GM21360 (cell line): ENCODE results near the gene TOP2B.

Experiments used
- ATAC-seq: cut with Tn5 transposase; IDR thresholded peaks from one replicate; pipeline ENCODE4 v1.9.1; 2021; ENCODE audit warnings: mild to moderate bottlenecking, moderate library complexity; ENCODE audit not compliant: unreplicated experiment

The TOP2B gene

DNA sequence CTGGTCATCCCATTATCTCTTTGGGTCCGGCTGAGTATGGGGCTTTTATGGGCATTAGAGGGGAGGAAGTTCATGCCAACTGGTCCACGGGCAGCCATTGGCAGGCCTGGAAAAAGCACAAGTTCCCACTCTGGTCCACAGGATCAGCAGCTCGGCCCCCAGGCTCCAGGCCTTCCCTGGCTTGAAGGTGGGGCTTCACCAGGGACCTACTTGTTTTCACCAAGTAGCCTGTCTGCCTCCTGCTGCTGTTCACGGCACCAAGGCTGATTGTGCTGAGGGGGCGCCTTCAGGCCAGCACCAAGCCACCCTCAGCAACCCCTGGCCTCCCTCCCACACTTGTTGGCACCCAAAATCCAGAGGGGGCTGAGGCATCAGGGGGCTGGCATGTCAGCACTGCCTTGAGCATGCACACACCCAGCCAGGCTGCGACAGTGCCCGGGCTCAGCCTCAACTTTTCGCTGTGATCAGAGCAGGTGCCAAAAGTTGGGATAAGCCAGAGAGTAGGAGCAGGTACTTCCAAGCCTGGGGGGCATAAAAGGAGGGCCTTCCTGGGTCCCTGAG is 9.1 kb upstream of the TOP2B start:
- no peak for ATAC-seq

DNA sequence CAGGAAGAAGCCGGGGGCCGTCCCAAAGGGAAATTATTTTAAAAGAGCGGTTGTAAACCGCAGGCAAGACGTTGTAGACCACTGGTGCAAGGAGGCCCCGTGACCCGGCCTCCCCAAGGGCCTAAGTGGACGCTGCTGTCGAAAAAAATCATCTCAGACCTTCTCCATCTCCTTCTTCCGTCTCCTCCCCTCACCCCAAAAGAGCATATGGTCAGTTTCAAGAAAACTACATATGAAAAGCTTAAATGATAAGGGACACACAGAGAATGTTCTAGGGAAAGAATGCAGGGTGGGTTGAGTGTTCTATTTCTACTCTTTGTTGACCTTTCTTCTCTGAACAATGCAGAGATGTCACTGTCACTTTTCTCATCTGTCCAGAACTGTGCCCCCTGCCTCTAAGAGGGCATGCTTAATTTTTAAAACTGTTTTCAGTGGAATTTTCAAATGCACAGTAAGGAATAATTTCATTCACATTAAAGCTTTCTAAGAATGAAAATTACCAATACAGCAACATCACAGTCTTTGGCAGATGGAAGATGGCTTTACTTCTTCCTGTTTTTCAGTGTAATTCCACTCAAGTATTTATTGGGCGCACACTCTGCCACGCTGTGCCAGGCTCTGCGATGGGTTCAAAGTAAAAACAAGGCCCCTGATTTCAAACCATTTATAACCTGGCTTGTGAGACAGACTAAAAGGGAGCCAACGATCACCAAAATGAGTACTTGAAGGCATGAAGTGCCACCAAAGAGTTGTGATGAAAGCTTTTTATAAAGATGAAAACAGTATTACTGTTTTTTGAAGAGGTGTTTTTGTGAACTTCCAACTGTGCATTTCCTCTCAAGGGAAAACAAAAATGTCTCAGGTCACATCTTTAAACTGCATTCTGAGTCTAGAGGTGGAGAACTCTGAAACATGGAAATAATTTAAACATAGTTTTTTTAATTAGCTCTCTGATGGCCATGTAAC is 891 bp upstream of the TOP2B start:
- ATAC-seq, result peak; percentile 21

DNA sequence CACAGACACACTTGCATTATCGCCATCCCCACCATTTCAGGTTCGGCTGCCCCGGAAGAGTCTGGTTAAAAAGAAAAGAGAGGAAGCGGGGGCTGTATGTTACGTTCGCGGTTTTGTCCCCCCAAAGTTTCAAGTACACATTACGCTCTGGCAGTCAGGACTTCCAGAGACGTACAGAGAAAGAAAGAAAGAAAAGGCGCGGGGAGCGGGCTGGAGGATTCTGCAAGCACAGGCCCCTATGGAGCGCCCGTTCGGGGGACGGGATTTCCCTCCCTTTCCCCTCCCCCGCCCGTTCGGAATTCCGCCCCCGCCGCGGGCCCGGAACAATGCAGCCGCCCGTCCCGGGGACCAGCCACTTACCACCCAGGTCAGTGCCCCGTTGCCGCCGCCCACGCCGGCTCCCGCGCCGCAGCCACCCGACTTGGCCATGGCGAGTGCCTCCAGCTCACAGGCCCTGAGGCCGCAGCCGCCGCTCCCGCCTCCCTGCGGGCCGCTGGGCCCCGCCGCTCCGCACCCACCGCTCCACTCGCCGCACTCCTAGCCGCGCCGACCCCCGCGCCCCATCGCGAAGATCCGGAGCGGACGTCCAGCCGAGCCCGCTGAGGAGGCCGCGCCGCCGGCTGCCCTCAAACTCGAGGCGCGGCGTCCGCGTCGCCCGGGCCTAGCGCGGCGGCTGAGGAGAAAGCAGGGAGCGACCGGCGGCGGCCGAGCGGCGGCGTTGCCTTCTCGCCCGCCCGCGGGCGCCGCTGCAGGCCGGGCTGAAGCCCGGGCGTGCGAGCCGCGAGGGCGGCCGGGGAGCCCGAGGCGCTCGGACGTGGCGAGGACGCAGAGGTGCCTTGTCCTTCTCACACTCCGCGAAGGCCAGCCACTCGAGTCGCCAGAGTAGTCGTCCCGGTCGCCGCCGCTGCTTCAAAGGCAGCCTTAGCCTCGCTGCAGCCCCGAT is 567 bp downstream of the TOP2B start:
- ATAC-seq, result peak; percentile 34

DNA sequence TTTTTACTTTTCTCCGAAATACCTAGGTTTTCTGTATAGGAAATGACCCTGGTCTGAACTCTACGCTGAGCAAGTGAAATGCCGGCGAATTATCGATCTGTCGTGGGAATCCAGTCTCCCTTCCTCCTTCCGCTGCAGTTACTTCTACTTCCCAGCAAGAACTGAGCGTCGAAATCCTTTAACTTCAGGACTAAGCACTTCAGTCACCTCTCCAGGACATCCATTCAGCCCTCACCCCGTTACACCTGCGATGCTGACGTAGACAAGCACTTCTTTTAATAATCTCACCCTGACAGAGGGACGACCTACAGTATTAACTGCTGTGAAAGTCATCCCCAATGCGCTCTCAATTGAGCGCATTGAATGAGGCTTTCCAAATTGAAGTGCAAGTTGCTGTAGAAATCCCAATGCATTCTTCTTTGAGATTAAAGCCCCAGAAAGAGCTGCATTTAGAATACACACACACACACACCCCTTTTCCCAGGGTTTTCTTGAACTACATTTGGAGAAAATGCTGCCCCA is 1.3 kb downstream of the TOP2B start:
- no peak for ATAC-seq

DNA sequence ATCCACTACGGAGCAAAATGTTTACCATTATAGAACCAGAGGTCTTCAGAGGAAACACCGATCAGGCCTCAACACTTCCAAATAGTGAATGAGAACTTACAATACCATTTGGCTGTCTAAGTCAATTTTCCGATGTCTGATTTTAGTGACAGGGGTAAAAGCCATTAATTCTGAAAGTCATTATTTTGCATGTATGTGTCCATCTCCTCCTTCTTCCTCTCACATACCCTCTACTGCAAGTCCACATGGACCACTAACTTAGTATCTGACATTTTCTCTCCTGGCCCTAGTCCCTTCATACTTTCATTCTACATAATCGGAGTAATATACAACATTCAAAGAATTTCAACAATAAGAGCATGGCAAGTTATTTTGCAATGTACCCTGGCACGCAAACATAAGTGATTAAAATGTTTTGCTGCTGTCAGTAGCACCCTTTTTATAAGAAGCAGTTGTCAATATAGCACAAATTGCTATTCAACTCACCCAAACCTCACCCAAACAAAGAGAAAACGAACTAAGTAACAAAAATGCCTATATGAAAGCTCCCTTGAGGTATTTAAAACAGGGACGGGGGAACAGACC is 1.9 kb downstream of the TOP2B start:
- ATAC-seq, result no peak

DNA sequence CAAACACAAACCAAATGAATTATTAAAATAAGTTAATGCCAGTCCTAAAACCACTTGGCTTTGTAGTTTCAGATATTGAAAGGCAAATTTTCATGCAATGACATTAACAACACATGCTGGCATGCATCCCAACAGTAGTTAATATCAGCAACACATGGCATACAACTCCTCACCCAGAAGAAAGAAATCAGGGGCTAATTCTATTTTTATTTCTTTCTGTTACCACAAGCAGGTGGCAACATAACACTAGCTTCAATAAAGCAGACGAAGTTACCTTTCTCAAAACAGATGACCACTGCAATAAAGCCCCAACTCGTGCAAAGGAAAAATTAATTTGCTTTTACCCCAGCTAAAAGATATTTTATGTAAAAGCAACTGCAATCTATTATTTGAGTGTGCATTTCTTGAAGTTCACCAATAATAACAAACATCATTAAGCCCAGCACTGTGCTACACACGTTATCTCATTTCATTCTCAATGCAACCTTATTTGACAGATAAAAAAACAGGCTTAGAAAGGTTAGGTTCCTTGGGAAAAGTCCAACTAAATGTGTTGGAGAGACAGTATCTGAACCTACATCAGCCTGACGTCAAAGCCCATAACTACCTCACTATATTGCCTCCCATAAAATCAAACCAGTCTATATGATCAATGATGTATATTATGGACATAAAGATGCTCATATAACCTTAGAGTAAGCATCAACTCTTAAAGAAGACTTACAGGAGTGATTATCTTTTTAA is 2.8 kb downstream of the TOP2B start:
- ATAC-seq, result no peak

GRCh38 chr3:25658836-25659235 is 5.9 kb downstream of the TOP2B start:
- ATAC-seq, result no peak

- no peak for ATAC-seq
Measured at GRCh38 chr3:25657293-25657692, 7.4 kb downstream of the TOP2B start.

GRCh38 chr3:25655659-25656058 is 9.0 kb downstream of the TOP2B start:
- no peak for ATAC-seq

GRCh38 chr3:25654576-25654975 is 10.1 kb downstream of the TOP2B start:
- no peak for ATAC-seq

- ATAC-seq, result no peak
Measured at GRCh38 chr3:25653322-25653721, 11.4 kb downstream of the TOP2B start.

GRCh38 chr3:25652921-25653320 is 11.8 kb downstream of the TOP2B start:
- ATAC-seq, result no peak

DNA sequence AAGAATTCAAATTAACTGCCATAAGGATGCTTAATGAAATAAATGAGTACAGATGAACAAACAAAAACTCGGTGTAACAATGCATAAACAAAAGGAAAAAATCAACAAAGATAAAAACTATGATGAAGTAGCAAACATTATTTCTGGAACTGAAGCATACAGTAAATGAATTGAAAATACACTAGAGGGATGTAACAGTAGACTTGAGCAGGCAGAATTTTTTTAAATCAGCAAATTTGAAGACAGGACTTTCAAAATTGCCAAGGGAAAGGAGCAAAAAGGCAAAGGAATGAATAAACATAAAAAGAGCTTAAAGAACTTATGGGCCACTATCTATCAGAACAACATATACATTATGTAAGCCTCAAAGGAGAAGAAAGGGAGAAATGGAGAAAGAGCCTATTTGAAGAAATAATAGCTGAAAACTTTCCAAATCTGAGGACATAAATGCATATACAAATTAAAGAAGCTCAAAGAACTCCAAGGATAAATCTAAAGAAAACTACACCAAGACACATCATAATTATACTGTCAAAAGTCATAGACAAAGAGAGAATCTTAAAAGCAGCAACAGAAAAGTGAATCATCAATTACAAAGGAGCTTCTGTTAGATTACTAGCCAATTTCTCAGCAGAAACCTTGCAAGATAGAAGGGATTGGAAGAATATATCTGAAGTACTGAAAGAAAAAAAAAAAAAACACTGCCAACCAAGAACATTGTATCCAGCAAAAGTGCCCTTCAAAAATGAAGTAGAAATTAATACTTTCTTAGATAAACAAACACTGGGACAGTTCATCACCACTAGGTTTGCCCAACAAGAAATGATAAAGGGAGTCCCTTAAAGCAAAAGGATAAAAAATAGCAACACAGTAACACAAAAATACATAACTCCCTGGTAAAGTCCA is 15.5 kb downstream of the TOP2B start:
- ATAC-seq, result no peak

GRCh38 chr3:25648107-25648535 is 16.6 kb downstream of the TOP2B start:
- ATAC-seq, result peak; percentile 93

GRCh38 chr3:25635038-25635437 is 29.7 kb downstream of the TOP2B start:
- ATAC-seq, result no peak

- peak; percentile 50 for ATAC-seq
Measured at GRCh38 chr3:25633919-25634318, 30.8 kb downstream of the TOP2B start.

GRCh38 chr3:25631989-25632388 is 32.7 kb downstream of the TOP2B start:
- no peak for ATAC-seq

DNA sequence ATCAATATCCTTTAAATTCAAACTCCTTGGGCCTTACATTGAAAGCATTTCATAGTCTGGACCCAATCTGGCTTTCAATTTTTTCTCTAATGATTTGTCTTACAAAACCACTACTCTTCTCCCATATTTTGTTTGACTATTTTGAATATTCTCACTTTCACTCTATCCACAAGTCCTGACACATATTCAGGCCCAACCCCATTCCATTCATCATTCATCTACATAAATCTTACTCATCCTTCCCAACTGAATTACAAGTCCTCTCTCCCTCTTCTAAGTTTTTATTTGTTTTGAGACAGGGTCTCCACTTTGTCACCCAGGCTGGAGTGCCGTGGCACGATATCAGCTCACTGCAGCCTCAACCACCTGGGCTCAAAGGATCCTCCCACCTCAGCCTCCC is 43.6 kb downstream of the TOP2B start:
- ATAC-seq, result no peak

DNA sequence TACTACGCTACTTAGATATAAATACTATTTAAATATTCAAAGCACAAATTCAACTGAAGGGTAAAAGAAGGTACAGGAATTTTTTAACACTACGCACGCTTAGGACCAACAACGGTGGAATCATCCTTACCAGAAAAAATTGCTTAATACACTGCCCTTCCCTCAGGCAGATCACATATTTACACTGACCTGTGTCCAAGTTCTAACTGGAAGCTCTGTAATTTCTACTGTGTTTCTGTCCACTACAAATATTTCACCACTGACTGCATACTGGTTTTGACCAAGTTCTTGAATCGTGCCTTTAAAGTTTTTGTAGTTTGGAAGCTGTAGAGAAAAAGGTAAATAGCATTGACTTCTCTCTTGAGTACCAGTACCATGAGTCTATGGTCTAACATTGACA is 44.2 kb downstream of the TOP2B start:
- ATAC-seq, result no peak
